Pancreas (tissue), 10 donors: Measurements from ENCODE around the gene PSMD12. TPM values are rescaled to one million over a fixed set of nuclear protein-coding genes. Genes with fewer than 3 reads are reported as not detected.

Experiments used
- ATAC-seq, 4 donors: fragments of 200-7000 bp; cut with Tn5 transposase; one replicate each; pipeline versions ENCODE4 v1.8.0 to v1.9.1; 2020; ENCODE audit warnings: mild to moderate bottlenecking in 4 of 4, moderate library complexity in 4 of 4
- DNase-seq, 6 donors: peaks; one replicate each; pipeline ENCODE4 v3.0.0-alpha.2; 2020
- FAIRE-seq: peaks from 2 replicates; lab custom pipeline; 2012; peaks lifted over from hg19 to GRCh38; lab: Jason Lieb, UNC
- H3K27ac ChIP-seq, 4 donors: fragments of 200-600 bp; sonication (generic); 1 replicate in 3 of 4; 2 replicates in 1 of 4; pipeline versions ENCODE4 v1.5.0 to v1.8.0; 2020
- H3K27me3 ChIP-seq, 4 donors: fragments of 200-600 bp; one replicate each; pipeline ENCODE4 v1.8.0; 2021
- H3K36me3 ChIP-seq, 3 donors: fragments of 200-600 bp; sonication (generic) in 1 of 3; one replicate each; pipeline versions ENCODE4 v1.5.0 to v1.8.0; 2020 to 2021
- H3K4me1 ChIP-seq, 3 donors: fragments of 200-600 bp; one replicate each; pipeline ENCODE4 v1.8.0; 2021
- H3K4me3 ChIP-seq, 4 donors: fragments of 200-600 bp; sonication (generic) in 2 of 4; one replicate each; pipeline versions ENCODE4 v1.5.0 to v1.8.0; 2020 to 2021
- H3K9me3 ChIP-seq, 4 donors: fragments of 200-600 bp; one replicate each; pipeline ENCODE4 v1.8.0; 2021
- CTCF ChIP-seq, 4 donors: fragments of 200-600 bp; sonication (generic) in 3 of 4; IDR thresholded peaks; one replicate each; pipeline versions ENCODE4 v1.5.0 to v1.8.0; 2021; ENCODE audit warnings: antibody characterized with exemption in 4 of 4
- WGBS, 2 donors: extraction: QIAGEN DNeasy Blood & Tissue Kit; methylation state at CpG; one replicate each; pipeline ENCODE4 v1.1.7; 2013; 5-methylcytosine and 5-hydroxymethylcytosine counted together
- intact Hi-C, 3 donors: fragments of 100-400 bp; cut with DNase I; formaldehyde crosslinking; loops; one replicate each; pipeline versions ENCODE4 v1.11.1 to v1.14.2; 2022
- polyA plus RNA-seq, 2 donors: library from polyadenylated mRNA; stranded (reverse); fragments of 200-250 nt; gene quantifications; one replicate each; pipeline ENCODE4 v1.2.3, GENCODE V29; 2013
- total RNA-seq, 6 donors: library from RNA; stranded (reverse); fragmentation: NEBNext Ultra II Directional in 4 of 6; extraction: Animal tissue kit (Norgen Biotek cat#: 25700) in 4 of 6; gene quantifications; one replicate each; pipeline versions ENCODE4 v1.2.1 to v1.2.4, GENCODE V29; 2021 to 2023
- donor health status: healthy with polysubstance abuse.
- donor health status: DM: no; HTN: no; CAD: no; lungs with moderate emphysema.
- donor health status: DM: no; HTN: no; CAD: no.
- donor health status: control.
- donor health status: control.
- donor health status: Bipolar disorder and iron deficiency.
- donor health status: DM: yes; HTN: yes; CAD: no.
- donor health status: DM: no; HTN: no; CAD: no.
- donor health status: DM: no; HTN: no; CAD: no.
- donor health status: DM: yes; HTN: yes; CAD: no.

The PSMD12 gene
- total and polyA plus RNA-seq, 8 donors: 10.5 to 27.6 (median 21.1) TPM

DNA sequence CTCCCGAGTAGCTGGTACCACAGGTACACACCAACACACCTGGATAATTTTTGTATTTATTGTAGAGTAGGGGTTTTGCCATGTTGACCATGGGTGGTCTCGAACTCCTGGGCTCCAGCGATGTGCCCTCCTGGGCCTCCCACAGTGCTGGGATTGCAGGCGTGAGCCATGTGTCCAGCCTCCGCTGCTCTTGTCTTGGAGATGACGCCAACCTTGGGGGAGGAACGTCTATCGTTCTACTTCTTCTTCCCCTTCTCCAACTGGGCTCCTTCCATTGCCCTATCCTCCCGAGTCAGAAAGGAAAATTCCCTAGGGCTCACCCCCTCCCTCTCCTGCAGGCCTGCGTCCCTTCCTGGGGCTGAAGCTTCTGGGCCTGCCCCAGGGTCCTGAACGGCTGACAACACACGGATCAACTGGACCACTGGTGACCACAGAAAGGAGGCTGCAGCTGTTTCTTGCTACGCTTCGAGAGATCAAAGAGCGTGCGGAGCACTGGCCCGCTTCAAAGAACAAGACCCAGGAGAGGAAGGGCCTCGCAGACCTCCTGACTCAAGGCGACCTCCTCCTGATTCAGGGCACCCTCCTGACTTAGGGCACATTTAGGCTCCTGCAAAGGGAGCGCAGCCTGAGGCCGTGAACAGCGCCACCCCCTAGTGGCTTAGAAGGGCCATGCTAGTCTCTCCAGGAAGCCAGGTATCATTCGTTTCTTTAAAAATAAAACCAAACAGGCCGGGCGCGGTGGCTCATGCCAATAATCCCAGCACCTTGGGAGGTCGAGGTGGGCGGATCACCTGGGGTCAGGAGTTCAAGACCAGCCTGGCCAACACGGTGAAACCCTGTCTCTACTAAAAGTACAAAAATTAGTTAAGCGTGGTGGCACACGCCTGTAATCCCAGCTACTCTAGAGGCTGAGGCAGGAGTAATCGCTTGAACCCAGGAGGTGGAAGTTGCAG lies 72.8 kb downstream of the PSMD12 start:
- Histone ChIP-seq H3K36me3 (no peaks in the 10 kb centered on the region), H3K27ac (no peak overlapping the region), H3K4me1 (peaks cover 0 to 3% (median 0%) of the 10 kb centered on the region in 3 donors), H3K4me3 (no peak overlapping the region), H3K9me3 (no peaks in the 10 kb centered on the region), H3K27me3 (no peaks in the 10 kb centered on the region)
- intact Hi-C loops: no loop called here
- 44 to 54% methylated on average over 32 of the region's 32 CpGs for WGBS, 2 donors
- peak; percentile 53 to 75 (median 61) for TF ChIP-seq CTCF (IDR thresholded peaks at IDR 0.05)
- ATAC-seq (peak; percentile 90 to 95 (median 93)), DNase-seq (peak; percentile 49 to 83 (median 62)), FAIRE-seq (no peak)

DNA sequence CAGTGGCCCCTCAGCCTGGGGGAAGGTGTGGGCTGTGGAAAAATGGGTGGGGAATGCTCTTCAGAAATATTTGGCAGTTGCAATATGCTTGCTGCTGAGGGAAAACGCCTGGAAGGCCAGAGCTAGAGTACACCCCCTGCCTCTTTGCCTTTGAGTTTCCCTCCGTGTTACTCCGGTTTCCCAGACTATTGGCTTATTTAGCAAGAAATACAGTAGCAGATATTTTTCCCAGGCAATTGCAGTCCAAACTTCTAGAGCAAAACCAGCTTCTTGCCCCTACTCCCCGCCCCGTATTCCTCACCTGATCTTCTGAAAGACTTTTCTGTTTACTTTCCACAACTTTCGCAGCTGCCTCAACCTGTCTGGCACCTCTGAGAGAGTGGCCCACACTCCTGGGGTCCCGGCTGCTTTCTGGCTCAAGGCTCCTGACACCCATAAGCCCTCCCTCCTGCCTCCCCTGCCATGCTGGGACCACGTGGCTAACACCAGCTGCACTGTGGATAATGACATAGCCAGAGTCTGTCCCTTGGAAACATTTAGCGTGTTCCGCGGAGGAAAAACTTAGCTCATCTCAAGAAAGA lies 75.6 kb downstream of the PSMD12 start:
- DNase-seq (no peak), ATAC-seq (no peak), FAIRE-seq (no peak)
- Histone ChIP-seq H3K27ac (no peak overlapping the region), H3K4me3 (no peak overlapping the region), H3K9me3 (no peaks in the 10 kb centered on the region), H3K36me3 (no peaks in the 10 kb centered on the region), H3K4me1 (peaks cover 0 to 3% (median 0%) of the 10 kb centered on the region in 3 donors), H3K27me3 (no peaks in the 10 kb centered on the region)
- 79% methylated on average over 11 of the region's 11 CpGs for WGBS, 2 donors
- no peak for TF ChIP-seq CTCF (IDR thresholded peaks at IDR 0.05)
- intact Hi-C loops: no loop called here

- Histone ChIP-seq H3K4me3 (no peak overlapping the region), H3K27ac (no peak overlapping the region), H3K36me3 (no peaks in the 10 kb centered on the region), H3K4me1 (peaks cover 0 to 3% (median 0%) of the 10 kb centered on the region in 3 donors), H3K9me3 (no peaks in the 10 kb centered on the region), H3K27me3 (no peaks in the 10 kb centered on the region)
- DNase-seq (no peak), ATAC-seq (no peak), FAIRE-seq (no peak)
- TF ChIP-seq CTCF (IDR thresholded peaks at IDR 0.05): no peak
- 95 to 96% methylated on average over 3 of the region's 3 CpGs for WGBS, 2 donors
- intact Hi-C loops: no loop called here
Measured at GRCh38 chr17:67290244-67290643, 76.1 kb downstream of the PSMD12 start.

DNA sequence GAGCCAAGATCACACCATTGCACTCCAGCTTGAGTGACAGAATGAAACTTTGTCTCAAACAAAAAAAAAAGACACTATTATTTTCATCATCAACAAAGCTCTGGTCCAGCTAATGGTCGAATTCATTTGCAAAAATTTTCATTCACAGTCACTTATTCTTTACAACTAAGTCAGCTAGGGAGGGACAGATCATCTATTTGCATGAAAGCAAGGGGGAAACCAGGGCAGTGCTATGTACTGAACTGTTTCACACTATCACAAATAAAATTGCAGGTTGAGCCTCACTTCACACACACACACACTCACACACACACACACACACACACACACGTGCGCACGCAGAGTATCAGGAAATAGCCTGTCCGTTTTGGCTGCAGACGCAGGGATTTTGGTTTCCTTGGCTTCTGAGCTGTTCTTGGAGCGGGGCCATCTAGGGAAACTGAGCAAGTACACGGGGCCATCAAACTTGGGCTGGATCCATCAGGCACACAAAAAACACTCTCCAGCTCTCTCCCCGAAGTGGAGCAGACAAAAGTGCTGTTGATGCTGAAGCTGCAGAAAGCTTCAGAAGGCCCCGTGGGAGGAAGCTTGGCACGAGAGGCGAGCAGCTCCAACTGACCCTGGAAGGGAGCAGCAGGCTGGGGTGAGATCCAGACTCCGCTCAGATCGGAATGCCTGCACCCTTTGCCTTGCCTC lies 77.0 kb downstream of the PSMD12 start:
- intact Hi-C loops: no loop called here
- ATAC-seq: peak; percentile 30 to 73 (median 64)
- Histone ChIP-seq H3K27ac (no peak overlapping the region), H3K9me3 (no peaks in the 10 kb centered on the region), H3K4me3 (no peak overlapping the region), H3K36me3 (no peaks in the 10 kb centered on the region), H3K27me3 (no peaks in the 10 kb centered on the region), H3K4me1 (peaks cover 0 to 3% (median 0%) of the 10 kb centered on the region in 3 donors)
- no peak for FAIRE-seq
- no peak for TF ChIP-seq CTCF (IDR thresholded peaks at IDR 0.05)
- WGBS, 2 donors: 20 to 32% methylated on average over 14 of the region's 14 CpGs
- DNase-seq: peak in 5 of 6 donors; percentile 26 to 53 (median 40)

Other genes with a start within 250 kb of the PSMD12 start
- gene HELZ, start 121.4 kb downstream of the PSMD12 start, total RNA-seq: 10 to 100 TPM; 17.4 to 36.6 (median 26.2) TPM
- gene HELZ, start 121.4 kb downstream of the PSMD12 start, polyA plus RNA-seq: 1 to 10 TPM; 4.1 to 4.6 TPM
- gene PITPNC1, start 10.7 kb upstream of the PSMD12 start, total RNA-seq: 10 to 100 TPM; 21.6 to 28.8 (median 25.3) TPM
- gene PITPNC1, start 10.7 kb upstream of the PSMD12 start, polyA plus RNA-seq: 10 to 100 TPM in 1 of 2 donors, 1 to 10 TPM in 1; 9.5 to 16.7 TPM